HG03045 (cell line): Measurements from ENCODE around the gene TMA7B.
A peak's percentile ranks its signal among the peaks of the same experiment; 100 is the strongest.
"Not testable (repeated sequence)": the region's sequence is repeated elsewhere in the genome, so short reads cannot be mapped to it uniquely, and the experiment has no call there.

Experiments used
- ATAC-seq: cut with Tn5 transposase; IDR thresholded peaks from one replicate; pipeline ENCODE4 v1.9.1; 2021; ENCODE audit warnings: mild to moderate bottlenecking, moderate library complexity; ENCODE audit not compliant: unreplicated experiment

Gene TMA7B

GRCh38 chr22:39951603-39952293, 8.4 kb upstream of the TMA7B start:
- ATAC-seq: not testable (repeated sequence)

- no peak for ATAC-seq
Observed at GRCh38 chr22:39952347-39952746, 7.8 kb upstream of the TMA7B start.

- ATAC-seq: no peak
Observed at GRCh38 chr22:39953101-39953500, 7.1 kb upstream of the TMA7B start.

- no peak for ATAC-seq
Observed at GRCh38 chr22:39954584-39955055, 5.6 kb upstream of the TMA7B start.

- no peak for ATAC-seq
Observed at GRCh38 chr22:39955675-39956074, 4.5 kb upstream of the TMA7B start.

- ATAC-seq: no peak
Observed at GRCh38 chr22:39956932-39957664, 3.1 kb upstream of the TMA7B start.

GRCh38 chr22:39958009-39958711, 2.0 kb upstream of the TMA7B start:
- ATAC-seq: no peak

GRCh38 chr22:39958949-39959639, 1.1 kb upstream of the TMA7B start:
- ATAC-seq: no peak

- peak; percentile 77 for ATAC-seq
Observed at GRCh38 chr22:39960791-39961746, 872 bp downstream of the TMA7B start.

GRCh38 chr22:39962071-39962470, 1.9 kb downstream of the TMA7B start:
- ATAC-seq: no peak

- no peak for ATAC-seq
Observed at GRCh38 chr22:39965748-39966147, 5.6 kb downstream of the TMA7B start.

- no peak for ATAC-seq
Observed at GRCh38 chr22:39966470-39966869, 6.3 kb downstream of the TMA7B start.

GRCh38 chr22:39967103-39967829, 7.1 kb downstream of the TMA7B start:
- ATAC-seq: no peak

GRCh38 chr22:39967996-39968972, 8.1 kb downstream of the TMA7B start:
- ATAC-seq: no peak

- no peak for ATAC-seq
Observed at GRCh38 chr22:39970742-39971141, 10.5 kb downstream of the TMA7B start.

- ATAC-seq: no peak
Observed at GRCh38 chr22:39972641-39973040, 12.4 kb downstream of the TMA7B start.

GRCh38 chr22:39973656-39974055, 13.5 kb downstream of the TMA7B start:
- ATAC-seq: no peak

- ATAC-seq: no peak
Observed at GRCh38 chr22:39974065-39974464, 13.9 kb downstream of the TMA7B start.
